Endothelial cell of hepatic sinusoid (primary cell): ENCODE measurements around the gene ZNF469.
"Not testable (repeated sequence)": the region's sequence is repeated elsewhere in the genome, so short reads cannot be mapped to it uniquely, and the experiment has no call there.

ENCODE experiments used
- in situ Hi-C: cut with HindIII; loops from 2 replicates; pipeline ENCODE4 v1.10.0; 2017; ENCODE audit warnings: low sequenced_read_pairs

The ZNF469 gene

GRCh38 chr16:88405216-88406060 lies 22.7 kb downstream of the ZNF469 start:
- in situ Hi-C loops: loop anchor here (5.0 kb wide), 1 partner anchor 108 kb away; no protein-coding TSS in a partner anchor

GRCh38 chr16:88406096-88407041 lies 23.6 kb downstream of the ZNF469 start:
- in situ Hi-C loops: loop anchor here (5.0 kb wide), 1 partner anchor 109 kb away; no protein-coding TSS in a partner anchor

- in situ Hi-C loops: loop anchor here (5.0 kb wide), 1 partner anchor 110 kb away; no protein-coding TSS in a partner anchor
Measured at GRCh38 chr16:88407042-88407420, 24.3 kb downstream of the ZNF469 start.

GRCh38 chr16:88407807-88408206 lies 25.0 kb downstream of the ZNF469 start:
- in situ Hi-C loops: loop anchor here (5.0 kb wide), 1 partner anchor 111 kb away; no protein-coding TSS in a partner anchor

- in situ Hi-C loops: loop anchor here (5.0 kb wide), 1 partner anchor 111 kb away; no protein-coding TSS in a partner anchor
Measured at GRCh38 chr16:88408561-88409142, 25.9 kb downstream of the ZNF469 start.

GRCh38 chr16:88409296-88410065 lies 26.7 kb downstream of the ZNF469 start:
- in situ Hi-C loops: loop anchor here (5.0 kb wide), 1 partner anchor 112 kb away; no protein-coding TSS in a partner anchor

GRCh38 chr16:88410297-88410968 lies 27.7 kb downstream of the ZNF469 start:
- in situ Hi-C loops: not testable (repeated sequence)

- in situ Hi-C loops: no loop called here
Measured at GRCh38 chr16:88411951-88412576, 29.3 kb downstream of the ZNF469 start.

GRCh38 chr16:88412766-88413165 lies 30.0 kb downstream of the ZNF469 start:
- in situ Hi-C loops: no loop called here

- in situ Hi-C loops: no loop called here
Measured at GRCh38 chr16:88413231-88413630, 30.5 kb downstream of the ZNF469 start.

- in situ Hi-C loops: no loop called here
Measured at GRCh38 chr16:88413631-88414030, 30.9 kb downstream of the ZNF469 start.

GRCh38 chr16:88414521-88415380 lies 32.0 kb downstream of the ZNF469 start:
- in situ Hi-C loops: no loop called here

- in situ Hi-C loops: no loop called here
Measured at GRCh38 chr16:88415381-88415705, 32.6 kb downstream of the ZNF469 start.

GRCh38 chr16:88415713-88416323 lies 33.1 kb downstream of the ZNF469 start:
- in situ Hi-C loops: no loop called here

- in situ Hi-C loops: no loop called here
Measured at GRCh38 chr16:88416686-88417085, 33.9 kb downstream of the ZNF469 start.

- in situ Hi-C loops: no loop called here
Measured at GRCh38 chr16:88417684-88418476, 35.1 kb downstream of the ZNF469 start.

GRCh38 chr16:88418869-88419268 lies 36.1 kb downstream of the ZNF469 start:
- in situ Hi-C loops: no loop called here
